Neural progenitor cell (in vitro differentiated cells): ENCODE results near the gene TLL1.

Experiments
- CTCF ChIP-seq: fragments of 200-600 bp; sonication (generic); IDR thresholded peaks from 2 replicates; pipeline ENCODE4 v1.5.1; 2017; ENCODE audit warnings: antibody characterized with exemption, mild to moderate bottlenecking
- EZH2 ChIP-seq: fragments of 200-600 bp; sonication (generic); IDR thresholded peaks from 2 replicates; pipeline ENCODE4 v1.6.1; 2017; ENCODE audit warnings: antibody characterized with exemption, mild to moderate bottlenecking, moderate library complexity

GRCh38 chr4:166146806-166147540 is 273.9 kb downstream of the TLL1 start:
- TF ChIP-seq CTCF (no peak), EZH2 (no peak)
